VCaP (cell line): Measurements from ENCODE around the gene HOXA4.

Experiments used
- H3K27ac ChIP-seq: fragments of 450-650 bp; 2 replicates; pipeline ENCODE4 v1.5.1; 2017
- CTCF ChIP-seq: fragments of 450-650 bp; conservative IDR thresholded peaks from 2 replicates; pipeline ENCODE4 v1.5.1; 2017; ENCODE audit warnings: mild to moderate bottlenecking, moderate library complexity

The HOXA4 gene

GRCh38 chr7:27172315-27172774 is 41.8 kb upstream of the HOXA4 start:
- no peak for TF ChIP-seq CTCF
- H3K27ac ChIP-seq, result peak overlapping the region; percentile 99

GRCh38 chr7:27171637-27172314 is 41.2 kb upstream of the HOXA4 start:
- peak overlapping the region; percentile 99 for H3K27ac ChIP-seq
- TF ChIP-seq CTCF, result peak; percentile 9; the same call in 1 of the 2 replicates

DNA sequence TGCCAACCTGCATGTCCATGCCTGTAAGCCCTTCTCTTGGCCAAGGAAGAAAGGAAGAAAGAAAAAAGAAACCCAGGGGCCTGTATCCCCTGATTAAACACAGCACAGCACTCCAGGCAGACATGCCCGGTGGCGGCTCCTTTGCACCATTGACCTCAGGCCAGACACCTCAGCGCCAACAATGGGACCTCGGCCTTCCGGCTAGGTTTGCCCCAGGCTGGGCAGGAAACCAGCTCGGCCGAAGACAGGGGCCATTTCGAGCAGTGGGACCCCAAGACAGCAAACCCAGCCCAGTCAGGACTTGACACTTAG is 40.7 kb upstream of the HOXA4 start:
- peak overlapping the region; percentile 99 for H3K27ac ChIP-seq
- TF ChIP-seq CTCF, result no peak

GRCh38 chr7:27170426-27171324 is 40.1 kb upstream of the HOXA4 start:
- no peak for TF ChIP-seq CTCF
- peak overlapping the region; percentile 99 for H3K27ac ChIP-seq

GRCh38 chr7:27169658-27170425 is 39.3 kb upstream of the HOXA4 start:
- peak overlapping the region; percentile 99 for H3K27ac ChIP-seq
- TF ChIP-seq CTCF, result no peak

DNA sequence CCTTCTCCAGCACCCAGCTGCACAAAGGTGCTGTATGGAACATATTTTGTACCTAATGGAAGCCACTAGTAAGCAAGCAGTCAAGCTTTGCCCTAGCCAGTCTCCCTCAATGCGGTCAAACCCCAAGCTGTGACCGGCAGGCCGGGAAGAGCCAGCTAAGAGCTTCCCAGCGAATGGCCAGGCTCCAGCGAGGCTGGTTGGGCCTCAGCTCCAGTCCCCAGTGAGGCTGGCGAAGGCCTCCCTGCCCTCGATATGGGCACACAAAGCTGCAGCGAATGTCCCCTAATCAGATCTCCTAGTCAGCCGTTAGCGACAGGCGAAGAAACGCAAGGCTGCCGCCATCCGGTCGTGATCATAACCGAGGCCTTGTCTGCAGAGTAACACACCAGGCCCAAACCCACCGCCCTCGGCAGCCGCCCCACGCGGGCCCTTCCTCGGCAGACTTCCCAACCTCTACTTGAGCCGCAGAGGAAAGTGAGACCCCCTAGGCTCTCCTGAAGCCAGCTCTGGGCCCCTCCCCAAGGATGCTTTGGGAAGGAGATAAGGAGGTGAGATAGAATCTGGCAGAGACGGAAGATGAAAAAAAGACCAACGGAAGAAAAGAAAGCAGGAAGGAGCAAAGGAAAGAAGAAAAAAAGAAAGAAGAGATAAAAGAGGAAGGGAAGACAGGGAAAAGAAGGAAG is 37.8 kb upstream of the HOXA4 start:
- peak overlapping the region; percentile 99 for H3K27ac ChIP-seq
- no peak; the same call in 1 of the 2 replicates for TF ChIP-seq CTCF
